Transverse colon (tissue), 4 donors: ENCODE measurements around the gene OBP2B.

ENCODE experiments used
- CTCF ChIP-seq, 5 experiments: fragments of 200-600 bp in 3 of 5; fragments of 450-650 bp in 2 of 5; sonication (generic) in 3 of 5; IDR thresholded peaks; 1 replicate in 2 of 5; 2 replicates in 3 of 5; pipeline ENCODE4 v1.5.1; 2016 to 2017; ENCODE audit warnings: antibody characterized with exemption in 5 of 5, inconsistent platforms in 3 of 5, mild to moderate bottlenecking in 2 of 5, moderate library complexity in 1 of 5
- EP300 ChIP-seq: sonication (generic); formaldehyde crosslinking; IDR thresholded peaks from one replicate; pipeline ENCODE4 v1.6.1; 2017; ENCODE audit warnings: antibody characterized with exemption, low read depth
- POLR2A ChIP-seq: fragments of 450-650 bp; IDR thresholded peaks from one replicate; pipeline ENCODE4 v1.6.1; 2016; ENCODE audit warnings: antibody characterized with exemption, mild to moderate bottlenecking, moderate library complexity
- POLR2AphosphoS5 ChIP-seq, 3 donors: sonication (generic); formaldehyde crosslinking; IDR thresholded peaks; one replicate each; pipeline ENCODE4 v1.6.1; 2016; ENCODE audit warnings: antibody characterized with exemption in 3 of 3

GRCh38 chr9:133184971-133185370, 24.1 kb downstream of the OBP2B start:
- TF ChIP-seq CTCF (IDR thresholded peaks at IDR 0.05) (peak; percentile 52 to 77 (median 55)), POLR2A (no peak), POLR2AphosphoS5 (IDR thresholded peaks at IDR 0.05) (peak in 1 of 3 donors; percentile 12), EP300 (no peak)
